Stimulated activated CD4-positive, alpha-beta T cell treated with anti-CD3 and anti-CD28 coated beads, Interleukin-1b, Interleukin-23, amount 100 ng/mL, for 24 hours (primary cell): ENCODE measurements around the gene DEFB108B.
"Not testable (repeated sequence)": the region's sequence is repeated elsewhere in the genome, so short reads cannot be mapped to it uniquely, and the experiment has no call there.

Experiments
- DNase-seq, 4 experiments: peaks; one replicate each; pipeline ENCODE4 v3.0.0-alpha.2; 2020; ENCODE audit warnings: low read depth in 4 of 4, low spot score in 1 of 4

Gene DEFB108B

DNA sequence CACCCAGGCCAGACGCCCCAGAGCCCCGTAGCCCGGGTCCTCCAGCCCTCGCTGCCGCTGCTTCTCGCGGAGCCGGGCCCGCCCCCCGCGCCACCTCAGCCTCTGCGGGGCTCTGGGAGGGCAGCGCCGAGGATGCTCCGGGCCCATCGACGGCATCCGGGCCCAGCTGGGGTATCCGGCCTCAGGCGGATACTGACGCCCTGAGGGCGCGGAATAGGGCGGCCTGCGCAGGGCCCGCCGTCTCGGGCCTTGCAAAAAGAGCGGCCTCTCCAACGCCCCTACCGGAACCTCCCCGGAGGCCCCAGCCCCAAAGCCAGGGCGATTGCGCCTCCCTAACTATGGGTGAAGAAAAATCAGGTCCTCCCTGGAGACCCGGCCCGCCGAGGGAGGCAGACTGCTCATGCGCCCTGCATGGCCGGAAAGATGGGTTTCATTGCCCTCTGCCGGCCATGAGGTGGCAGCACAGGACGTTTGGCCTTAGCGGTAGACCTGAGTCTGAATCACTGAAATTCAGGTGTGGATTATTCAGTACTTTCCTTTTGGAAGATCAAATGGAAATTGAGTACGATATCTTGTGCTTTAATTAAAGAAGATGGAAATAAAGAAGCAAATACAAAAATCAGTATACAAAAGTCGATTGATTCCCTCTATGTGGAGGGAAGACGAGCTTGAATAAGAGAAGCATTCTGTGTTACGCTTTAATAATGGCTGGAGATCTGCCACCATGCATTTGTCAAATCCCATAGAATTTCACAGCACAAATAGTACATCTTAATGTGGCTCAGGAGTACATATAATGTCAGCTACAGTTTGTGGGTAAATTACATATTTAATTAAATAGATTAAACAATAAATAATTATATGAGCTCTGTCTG is 19.3 kb upstream of the DEFB108B start:
- peak; percentile 43 to 72 (median 60) for DNase-seq

DNA sequence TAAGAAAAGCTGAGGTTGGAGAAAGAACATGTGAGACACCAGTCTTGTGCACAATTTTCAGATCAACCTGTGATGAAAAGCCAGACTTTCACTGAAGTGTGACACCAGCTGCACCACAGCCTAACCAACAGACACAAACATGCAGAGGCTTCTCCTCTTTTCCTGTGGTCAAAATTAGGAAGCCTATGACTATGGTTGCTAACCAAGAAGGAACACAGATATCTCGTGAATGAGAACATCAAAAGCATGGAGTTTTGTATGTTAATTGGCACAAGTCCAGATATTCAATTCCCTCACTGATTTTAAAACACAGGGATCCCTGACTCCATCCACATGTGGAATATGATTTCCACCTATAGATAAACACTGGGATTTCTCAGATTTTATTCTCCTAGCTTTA is 11.5 kb upstream of the DEFB108B start:
- DNase-seq: not testable (repeated sequence)

DNA sequence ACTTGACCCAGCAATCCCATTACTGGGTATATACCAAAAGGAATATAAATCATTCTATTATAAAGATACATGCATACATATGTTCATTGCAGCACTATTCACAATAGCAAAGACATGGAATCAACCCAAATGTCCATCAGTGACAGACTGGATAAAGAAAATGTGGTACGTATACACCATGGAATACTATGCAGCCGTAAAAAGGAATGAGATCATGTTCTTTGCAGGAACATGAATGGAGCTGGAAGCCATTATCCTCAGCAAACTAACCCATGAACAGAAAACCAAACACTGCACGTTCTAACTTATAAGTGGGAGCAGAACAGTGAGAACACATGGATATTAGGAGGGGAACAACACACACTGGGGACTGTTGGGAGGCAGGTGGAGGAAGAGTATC is 3.8 kb upstream of the DEFB108B start:
- DNase-seq: not testable (repeated sequence)

DNA sequence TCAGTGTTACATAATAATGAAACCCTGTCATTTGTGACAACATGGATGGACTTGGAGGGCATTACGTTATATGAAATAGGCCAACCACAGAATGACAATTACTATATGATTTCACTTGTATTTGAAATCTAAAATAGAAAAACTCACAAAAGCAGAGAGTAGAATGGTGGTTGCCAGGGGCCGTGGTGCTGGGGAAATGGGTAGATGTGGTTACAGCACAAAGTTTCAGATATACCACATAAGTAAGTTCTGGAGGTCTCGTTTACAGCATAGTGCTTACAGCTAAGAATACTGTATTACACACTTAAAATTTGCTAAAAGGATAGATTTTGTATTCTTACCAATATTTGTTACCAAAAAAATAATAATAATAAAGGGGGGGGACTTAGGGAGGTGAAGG is 3.3 kb upstream of the DEFB108B start:
- not testable (repeated sequence) for DNase-seq

DNA sequence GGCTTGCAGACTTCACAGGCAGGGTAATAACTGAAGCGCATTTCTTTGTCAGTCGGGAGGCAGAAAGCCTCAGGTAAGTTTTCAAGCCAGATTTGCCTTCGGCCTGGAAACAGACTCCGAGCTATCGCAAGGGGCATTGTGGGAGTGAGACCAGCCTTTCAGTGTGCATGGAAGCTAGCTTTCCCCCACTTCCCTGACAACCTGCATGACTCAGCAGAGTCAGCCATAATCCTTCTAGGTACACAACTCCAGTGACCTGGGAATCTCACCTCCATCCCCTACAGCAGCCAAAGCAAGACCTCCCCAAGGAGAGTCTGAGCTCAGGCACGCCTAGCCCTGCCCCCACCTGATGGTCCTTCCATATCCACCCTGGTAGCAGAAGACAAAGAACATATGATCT is 9.7 kb downstream of the DEFB108B start:
- DNase-seq: not testable (repeated sequence)

DNA sequence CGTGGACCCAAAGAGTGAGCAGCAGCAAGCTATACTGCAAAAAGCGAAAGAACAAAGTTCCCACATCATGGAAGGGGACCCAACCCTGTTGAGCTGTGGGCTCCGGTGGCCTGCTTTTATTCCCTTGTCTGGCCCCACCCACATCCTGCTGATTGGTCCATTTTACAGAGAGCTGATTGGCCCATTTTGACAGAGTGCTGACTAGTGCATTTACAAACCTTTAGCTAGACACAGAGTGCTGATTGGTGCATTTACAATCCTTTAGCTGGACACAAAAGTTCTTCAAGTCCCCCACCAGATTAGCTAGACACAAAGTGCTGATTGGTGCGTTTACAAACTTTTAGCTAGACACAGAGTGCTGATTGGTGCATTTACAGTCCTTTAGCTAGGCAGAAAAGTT is 10.4 kb downstream of the DEFB108B start:
- not testable (repeated sequence) for DNase-seq

DNA sequence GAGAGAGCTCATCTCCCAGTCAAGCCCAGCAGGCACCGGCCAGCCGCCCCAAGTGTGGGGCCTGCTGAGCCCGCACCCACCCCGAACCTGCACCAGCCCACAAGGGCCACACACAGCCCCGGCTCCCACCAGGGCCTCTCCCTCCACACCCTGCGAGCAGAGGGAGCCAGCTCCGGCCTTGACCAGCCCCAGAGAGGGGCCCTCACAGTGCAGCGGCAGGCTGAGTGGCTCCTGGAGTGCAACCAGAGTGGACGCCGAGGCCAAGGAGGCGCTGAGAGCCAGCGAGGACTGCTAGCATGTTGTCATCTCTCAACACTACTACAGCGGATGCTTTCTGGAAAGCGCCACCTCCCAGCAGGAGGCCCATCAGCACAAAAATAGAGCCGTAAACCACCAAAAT is 10.9 kb downstream of the DEFB108B start:
- no peak for DNase-seq

DNA sequence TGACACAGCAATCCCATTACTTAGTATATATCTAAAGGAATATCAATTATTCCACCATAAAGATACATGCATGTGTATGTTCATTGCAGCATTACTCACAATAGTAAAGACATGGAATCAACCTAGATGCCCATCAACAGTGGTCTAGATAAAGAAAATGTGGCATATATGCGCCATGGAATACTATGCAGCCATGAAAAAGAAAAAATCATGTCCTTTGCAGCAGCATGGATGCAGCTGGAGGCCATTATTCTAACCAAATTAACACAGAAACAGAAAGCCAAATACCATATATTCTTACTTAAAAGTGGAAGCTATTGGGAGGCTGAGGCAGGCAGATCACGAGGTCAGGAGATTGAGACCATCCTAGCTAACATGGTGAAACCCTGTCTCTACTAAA is 20.9 kb downstream of the DEFB108B start:
- not testable (repeated sequence) for DNase-seq

DNA sequence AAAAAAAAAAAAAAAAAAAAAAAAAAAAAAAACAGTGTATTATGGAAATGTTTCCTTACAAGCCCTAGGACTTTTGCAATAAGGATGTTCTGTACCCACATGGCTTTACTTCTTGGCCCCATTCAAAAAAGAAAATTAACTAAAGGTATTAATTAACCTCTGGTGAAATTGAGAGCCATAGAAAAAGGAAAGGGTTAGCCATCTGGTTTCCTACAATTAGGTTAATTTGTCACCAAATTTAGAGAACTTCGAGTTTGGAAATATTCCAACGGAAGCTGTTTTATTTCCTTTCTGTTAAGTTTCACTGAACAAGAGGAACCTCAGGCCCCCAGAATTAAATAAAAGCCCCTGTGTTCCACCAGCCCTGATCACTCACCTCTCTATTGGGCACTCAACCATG is 22.9 kb downstream of the DEFB108B start:
- DNase-seq: not testable (repeated sequence)

DNA sequence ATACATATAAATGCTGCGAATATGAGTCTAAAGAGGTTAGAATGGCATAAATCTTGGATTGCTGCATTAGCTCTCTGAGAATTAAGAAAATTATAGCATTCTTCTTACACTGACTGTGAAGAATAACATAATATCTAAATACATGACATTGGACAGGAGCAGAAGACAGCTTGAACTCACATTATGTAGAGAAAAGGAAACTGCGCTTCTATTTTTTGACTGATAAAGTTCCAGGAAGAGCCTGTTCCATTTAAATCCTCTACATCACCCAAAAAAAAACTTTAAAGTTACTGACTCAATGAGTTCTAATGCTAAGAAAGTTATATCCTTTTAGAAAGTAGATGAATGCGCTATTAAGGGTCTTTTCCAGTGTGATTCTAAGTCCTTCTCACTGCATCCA is 27.8 kb downstream of the DEFB108B start:
- DNase-seq: not testable (repeated sequence)

DNA sequence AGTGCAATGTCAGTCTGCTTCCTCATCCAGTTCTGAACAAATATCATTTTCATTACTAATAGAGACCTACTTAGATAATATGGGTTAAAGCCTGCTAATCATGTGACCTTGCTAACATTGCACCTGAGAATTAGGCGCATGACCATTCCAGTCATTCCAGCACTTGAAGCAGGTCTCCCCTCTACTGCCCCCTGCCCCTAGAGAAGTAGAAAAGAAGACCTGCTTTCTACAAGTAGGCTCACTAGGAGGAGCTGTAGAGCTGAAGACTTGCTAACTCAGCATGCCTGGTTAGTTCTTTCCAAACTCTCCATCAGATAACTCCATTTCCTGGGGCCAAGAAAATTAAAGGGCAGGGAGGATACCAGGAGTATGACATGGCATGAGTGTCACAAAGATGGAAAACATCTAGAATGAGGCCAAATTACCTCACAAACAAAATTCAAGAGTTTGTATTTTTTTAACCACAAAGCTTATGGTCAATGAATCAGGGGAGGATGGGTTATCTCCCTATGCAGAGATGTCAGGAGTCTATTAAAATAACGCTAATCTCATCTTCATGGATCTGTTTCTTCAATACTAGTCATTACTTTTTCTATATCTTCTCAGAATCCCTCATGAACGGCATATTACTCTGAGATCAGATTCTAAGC is 31.1 kb downstream of the DEFB108B start:
- DNase-seq: not testable (repeated sequence)

DNA sequence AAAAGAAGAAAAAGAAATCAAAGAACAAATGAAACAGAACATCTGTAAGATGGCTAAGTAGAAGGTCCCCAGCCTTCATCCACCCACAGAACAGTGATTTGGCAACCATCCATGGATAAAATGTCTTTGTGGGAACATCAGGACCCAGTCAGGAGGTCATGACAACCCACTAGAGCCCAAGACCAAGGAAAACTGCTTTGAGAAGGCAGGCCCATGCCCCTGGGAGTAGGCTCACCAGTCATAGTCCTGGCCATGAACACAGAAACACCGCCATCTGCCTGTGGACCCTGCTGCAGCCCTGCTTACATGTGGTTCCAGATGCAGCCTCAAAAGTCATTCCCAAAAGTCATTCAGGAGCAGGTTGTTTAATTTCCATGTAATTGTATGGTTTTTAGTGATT is 34.2 kb downstream of the DEFB108B start:
- not testable (repeated sequence) for DNase-seq

DNA sequence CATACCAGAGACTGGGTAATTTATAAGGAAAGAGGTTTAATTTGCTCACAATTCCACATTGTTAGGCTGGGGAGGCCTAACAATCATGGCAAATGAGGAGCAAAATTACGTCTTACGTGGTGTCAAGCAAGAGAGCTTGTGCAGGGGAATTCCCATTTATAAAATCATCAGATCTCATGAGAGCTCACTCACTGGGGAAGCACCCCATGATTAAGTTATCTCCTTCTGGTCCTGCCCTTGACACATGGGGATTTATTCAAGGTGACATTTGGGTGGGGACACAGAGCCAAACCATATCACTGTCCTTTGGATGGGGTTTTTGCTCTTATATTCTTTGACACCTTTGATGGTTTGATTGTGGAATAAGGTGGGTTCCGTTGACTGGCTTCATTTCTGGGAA is 36.9 kb downstream of the DEFB108B start:
- not testable (repeated sequence) for DNase-seq

DNA sequence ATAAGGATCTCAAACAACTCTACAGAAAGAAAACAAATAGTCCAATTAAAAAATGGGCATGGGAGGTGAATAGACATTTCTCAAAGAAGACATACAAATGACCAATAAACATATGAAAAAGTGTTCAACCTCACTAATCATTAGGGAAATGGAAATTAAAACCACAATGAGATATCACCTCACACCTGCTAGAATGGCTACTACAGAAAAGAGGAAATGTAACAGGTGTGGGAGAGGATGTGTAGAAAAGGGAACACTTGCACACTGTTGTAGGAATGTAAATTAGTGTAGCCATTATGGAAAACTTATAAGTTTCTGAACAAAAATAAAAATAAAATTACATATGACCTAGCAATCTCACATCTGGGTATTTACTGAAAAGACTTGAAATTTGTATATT is 37.7 kb downstream of the DEFB108B start:
- DNase-seq: not testable (repeated sequence)

DNA sequence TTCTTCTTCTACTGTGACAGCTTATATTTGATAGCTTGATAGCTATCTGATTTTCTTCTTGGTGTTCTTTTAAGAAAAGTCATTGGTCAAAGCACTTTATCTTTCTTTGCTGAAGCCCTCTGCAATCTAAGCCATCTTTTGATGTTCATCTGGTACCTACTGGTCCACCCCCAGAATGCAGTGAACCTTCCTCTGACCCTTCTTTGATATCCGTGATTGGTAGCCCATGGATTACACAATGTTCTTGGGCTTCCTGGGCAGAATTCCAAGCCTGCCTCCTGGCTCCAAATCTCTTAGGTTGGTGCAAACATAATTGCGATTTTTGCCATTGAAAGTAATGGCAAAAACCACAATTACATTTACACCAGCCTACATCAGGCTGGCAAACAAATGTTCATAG is 43.3 kb downstream of the DEFB108B start:
- not testable (repeated sequence) for DNase-seq

DNA sequence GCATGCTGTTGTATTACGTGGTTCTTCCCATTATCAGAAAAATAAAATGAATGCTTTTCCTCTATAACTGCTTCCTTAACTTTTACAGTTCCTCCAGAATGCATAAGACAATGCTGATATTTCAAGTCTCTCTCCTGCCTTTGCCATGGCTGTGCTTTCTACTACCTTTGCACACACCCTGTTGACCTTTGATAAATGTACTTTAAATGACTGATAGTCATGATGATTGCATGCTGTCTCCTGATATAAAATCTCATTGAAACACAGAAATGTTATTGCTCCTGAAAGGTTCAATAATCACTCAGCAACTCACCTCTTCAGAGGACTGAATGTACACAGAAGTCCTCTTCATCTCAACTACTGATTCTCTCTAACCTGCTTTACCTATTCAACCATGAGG is 45.1 kb downstream of the DEFB108B start, which contains the start of gene DEFB131B:
Gene DEFB131B (plus strand): TSS at position 395 of the 400 bp plus-strand sequence. CDS start 0 bp downstream, at position 395.
- DNase-seq: not testable (repeated sequence)

DNA sequence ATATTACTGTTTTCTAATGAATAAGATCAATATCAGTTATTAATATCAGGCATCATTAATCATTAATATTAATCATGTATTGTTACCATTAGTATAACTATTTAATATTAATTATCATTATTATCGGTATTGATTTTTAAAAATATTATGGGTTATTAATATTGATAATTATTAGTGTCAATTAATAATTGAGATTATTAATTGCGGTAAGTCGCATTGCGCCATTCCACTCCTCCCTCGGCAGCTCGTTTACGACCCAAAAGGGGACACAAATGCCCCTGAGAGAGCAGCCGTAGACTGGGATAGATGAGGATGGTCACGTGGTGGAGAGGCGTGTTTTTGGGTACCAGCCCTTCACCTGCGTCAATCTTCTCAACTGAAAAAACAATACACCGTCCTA is 52.8 kb downstream of the DEFB108B start:
- DNase-seq: not testable (repeated sequence)
